Coronary artery (tissue), 2 donors: Measurements from ENCODE around the gene MAD1L1.

Source experiments
- DNase-seq: peaks from one replicate; pipeline ENCODE4 v3.0.0-alpha.2; 2017; ENCODE audit warnings: low spot score
- H3K27ac ChIP-seq, 2 donors: fragments of 200-600 bp; sonication (generic); one replicate each; pipeline ENCODE4 v1.5.1; 2016 to 2019
- H3K4me3 ChIP-seq: fragments of 200-600 bp; sonication (generic); 2 replicates; pipeline ENCODE4 v1.5.1; 2016; ENCODE audit warnings: mild to moderate bottlenecking, moderate library complexity
- CTCF ChIP-seq: fragments of 200-600 bp; sonication (generic); IDR thresholded peaks from one replicate; pipeline ENCODE4 v1.5.1; 2019; ENCODE audit warnings: antibody characterized with exemption

The MAD1L1 gene

GRCh38 chr7:1928645-1929348 is 303.9 kb downstream of the MAD1L1 start:
- Histone ChIP-seq H3K4me3 (no peak overlapping the region), H3K27ac (no peak overlapping the region)
- no peak for TF ChIP-seq CTCF
- DNase-seq: no peak

GRCh38 chr7:1927937-1928644 is 304.7 kb downstream of the MAD1L1 start:
- Histone ChIP-seq H3K27ac (no peak overlapping the region), H3K4me3 (no peak overlapping the region)
- TF ChIP-seq CTCF: no peak
- DNase-seq: no peak

- Histone ChIP-seq H3K27ac (no peak overlapping the region), H3K4me3 (no peak overlapping the region)
- TF ChIP-seq CTCF: no peak
- DNase-seq: no peak
Measured at GRCh38 chr7:1926908-1927306, 305.8 kb downstream of the MAD1L1 start.

GRCh38 chr7:1925973-1926907 is 306.5 kb downstream of the MAD1L1 start:
- no peak overlapping the region for H3K27ac ChIP-seq
- no peak for TF ChIP-seq CTCF
- DNase-seq: no peak
- H3K4me3 ChIP-seq: no peak overlapping the region

GRCh38 chr7:1925349-1925748 is 307.4 kb downstream of the MAD1L1 start:
- Histone ChIP-seq H3K27ac (no peak overlapping the region), H3K4me3 (no peak overlapping the region)
- no peak for TF ChIP-seq CTCF
- DNase-seq: no peak

GRCh38 chr7:1924258-1924817 is 308.4 kb downstream of the MAD1L1 start:
- no peak overlapping the region for H3K27ac ChIP-seq

More at GRCh38 chr7:1924258-1924817, 308.4 kb downstream of the MAD1L1 start:
- no peak overlapping the region for H3K4me3 ChIP-seq
- no peak for TF ChIP-seq CTCF
- no peak for DNase-seq
